Measurements from ENCODE around the gene ZNF79.

DNA sequence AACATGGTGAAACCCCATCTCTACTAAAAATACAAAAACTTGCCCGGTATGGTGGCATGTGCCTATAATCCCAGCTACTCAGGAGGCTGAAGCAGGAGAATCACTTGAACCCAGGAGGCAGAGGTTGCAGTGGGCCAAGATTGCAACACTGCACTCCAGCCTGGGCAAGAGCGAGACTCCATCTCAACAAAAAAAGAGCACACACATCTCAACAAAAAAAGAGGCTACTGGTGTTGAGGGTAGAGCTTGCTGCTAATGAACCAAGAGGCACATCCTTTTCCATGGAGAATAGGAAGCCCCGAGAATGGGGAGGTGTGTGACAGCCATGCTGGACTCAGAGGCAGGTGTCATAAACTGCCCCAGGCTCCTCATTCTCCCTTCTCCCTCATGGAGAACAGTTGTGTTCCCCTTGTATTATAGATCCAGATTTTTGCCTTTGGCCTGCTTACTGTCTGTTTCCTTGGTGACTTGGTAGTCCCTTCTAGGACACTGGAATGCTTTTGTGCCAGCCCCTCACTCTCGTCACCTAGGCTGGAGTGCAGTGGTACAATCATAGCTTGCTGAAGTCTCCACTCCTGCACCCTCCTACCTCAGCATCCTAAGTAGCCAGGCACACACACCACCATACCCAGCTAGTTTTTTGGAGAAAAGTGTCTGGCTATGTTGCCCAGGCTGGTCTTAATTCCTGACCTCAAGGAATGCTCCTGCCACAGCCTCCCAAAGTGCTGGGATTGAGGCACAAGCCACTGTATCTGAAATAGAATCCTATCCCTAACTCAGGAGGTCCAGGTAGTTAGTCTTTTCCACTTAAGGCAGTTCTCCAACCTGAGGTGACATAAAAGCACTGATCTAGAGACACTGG, 21.9 kb downstream of the ZNF79 start:
- TF ChIP-seq CTCF (conservative IDR thresholded peaks at IDR 0.05; ENCODE audit: low read depth, low read length): no peak
- TF ChIP-seq EZH2 (IDR thresholded peaks at IDR 0.05; ENCODE audit: borderline replicate concordance, low read depth, low read length, poor library complexity, severe bottlenecking): no peak
